Measurements from ENCODE around the gene MOV10L1.
"Not testable (repeated sequence)": the region's sequence is repeated elsewhere in the genome, so short reads cannot be mapped to it uniquely, and the experiment has no call there.

The MOV10L1 gene

DNA sequence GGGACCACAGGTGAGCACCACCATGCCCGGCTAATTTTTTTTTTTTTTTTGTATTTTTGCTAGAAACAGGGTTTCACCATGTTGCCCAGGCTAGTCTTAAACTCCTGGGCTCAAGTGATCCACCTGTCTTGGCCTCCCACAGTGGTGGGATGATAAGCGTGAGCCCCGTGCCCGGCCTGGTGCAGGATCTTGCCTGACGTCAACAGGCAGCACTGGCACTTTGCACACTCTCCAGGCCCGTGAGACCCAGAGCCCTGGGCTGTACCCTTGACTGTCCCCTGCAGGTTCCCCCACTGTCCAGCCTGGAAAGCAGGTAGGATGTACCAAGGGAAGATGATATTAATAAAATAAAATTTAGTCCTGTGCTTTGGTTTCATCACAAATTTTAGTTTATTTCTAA lies 51.7 kb downstream of the MOV10L1 start:
- DNase-seq = no peak

DNA sequence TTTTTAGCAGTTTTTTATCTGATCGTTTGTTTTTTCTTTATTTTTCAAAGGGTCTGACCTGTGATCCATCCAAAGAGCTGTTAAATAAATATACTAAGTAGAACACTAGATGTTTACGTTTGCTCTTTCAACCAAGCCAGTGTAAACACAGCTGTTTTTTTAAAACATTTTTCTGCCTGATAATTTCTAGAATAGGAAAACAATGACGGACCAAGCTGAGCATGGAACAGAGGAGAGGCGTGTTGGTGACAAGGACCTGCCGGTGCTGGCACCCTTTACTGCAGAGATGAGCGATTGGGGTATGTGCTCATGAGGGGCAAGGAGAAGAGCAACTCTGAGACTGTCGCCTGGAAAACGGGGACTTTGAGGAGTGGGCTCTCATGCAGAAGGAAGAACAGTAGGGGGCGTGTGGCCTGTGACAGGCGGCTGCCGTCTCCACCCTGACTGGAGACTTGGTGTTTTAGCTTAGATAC lies 52.1 kb downstream of the MOV10L1 start:
- DNase-seq = no peak

DNA sequence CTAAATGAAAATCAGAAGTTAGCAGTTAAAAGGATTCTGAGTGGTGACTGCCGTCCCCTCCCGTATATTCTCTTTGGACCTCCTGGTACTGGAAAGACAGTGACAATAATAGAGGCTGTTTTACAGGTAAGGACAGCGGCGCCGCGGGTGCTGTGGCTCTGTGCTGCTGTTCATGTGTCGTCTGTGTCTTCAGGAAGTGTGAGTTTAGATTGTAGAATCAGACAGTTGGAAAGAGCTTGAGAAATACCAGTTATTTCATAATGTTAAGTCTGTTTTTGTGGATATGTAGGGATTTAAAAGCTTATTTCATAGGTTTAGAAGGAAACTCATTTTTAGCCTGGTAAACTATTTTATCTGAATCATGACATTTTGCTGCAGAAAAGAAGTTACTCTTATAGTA lies 53.3 kb downstream of the MOV10L1 start:
- DNase-seq = no peak

DNA sequence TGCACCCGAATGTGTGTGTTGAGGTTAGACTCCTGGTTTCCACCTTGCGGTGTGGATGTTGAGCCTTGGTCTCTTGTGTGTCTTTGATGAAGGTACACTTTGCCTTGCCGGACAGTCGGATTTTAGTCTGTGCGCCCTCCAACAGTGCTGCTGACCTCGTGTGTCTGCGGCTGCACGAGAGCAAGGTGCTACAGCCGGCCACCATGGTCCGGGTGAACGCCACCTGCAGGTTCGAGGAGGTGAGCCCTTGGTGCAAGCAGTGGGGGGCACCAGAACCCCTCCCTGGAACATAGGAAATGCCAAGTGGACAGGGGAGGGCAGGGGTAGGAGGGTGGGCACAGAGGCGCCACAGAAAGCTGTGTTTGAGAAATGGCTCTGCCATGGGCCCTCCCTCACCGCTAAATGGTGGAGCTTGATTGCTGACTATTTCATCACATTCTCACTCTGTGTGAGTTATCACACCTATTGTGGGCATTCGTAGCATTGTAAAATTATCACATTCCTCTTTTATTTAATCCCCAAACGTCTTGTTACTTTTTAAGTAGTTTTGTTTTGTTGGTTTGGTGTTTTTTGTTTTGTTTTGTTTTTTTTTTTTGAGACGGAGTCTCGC lies 54.3 kb downstream of the MOV10L1 start:
- DNase-seq = no peak

DNA sequence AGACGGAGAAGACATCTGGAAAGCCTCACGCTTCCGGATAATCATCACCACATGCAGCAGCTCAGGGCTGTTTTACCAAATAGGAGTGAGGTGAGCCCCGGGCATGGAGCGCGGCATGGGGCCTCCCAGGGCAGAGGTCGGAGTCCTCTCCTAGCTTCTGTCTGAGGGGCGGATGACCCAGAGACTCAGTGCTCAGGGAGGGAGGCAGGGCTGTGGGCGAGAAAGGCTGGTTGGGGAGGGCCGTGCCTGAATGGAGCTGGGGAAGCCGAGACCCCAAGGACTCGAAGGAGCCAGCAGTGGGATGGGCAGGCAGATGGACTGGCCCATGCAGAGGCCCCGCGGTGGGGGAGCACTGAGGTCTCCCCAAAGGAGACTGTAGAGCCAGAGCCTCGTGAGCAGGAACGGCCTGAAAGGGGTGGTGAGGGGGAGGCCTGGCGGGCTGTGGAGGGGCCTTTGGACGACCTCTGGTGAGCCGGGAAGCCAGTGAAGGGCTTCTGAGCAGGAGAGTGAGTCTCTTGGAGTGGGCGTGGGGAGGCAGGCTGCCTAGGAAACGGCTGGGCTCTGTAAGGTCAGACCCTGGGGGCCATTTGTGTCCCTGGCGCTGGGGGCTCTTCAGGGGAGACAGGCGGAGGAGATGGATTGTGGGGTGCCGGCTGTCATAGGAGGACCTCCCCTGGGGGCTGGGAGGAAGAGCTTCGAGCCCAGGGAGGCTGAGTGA lies 56.1 kb downstream of the MOV10L1 start:
- DNase-seq = no peak

DNA sequence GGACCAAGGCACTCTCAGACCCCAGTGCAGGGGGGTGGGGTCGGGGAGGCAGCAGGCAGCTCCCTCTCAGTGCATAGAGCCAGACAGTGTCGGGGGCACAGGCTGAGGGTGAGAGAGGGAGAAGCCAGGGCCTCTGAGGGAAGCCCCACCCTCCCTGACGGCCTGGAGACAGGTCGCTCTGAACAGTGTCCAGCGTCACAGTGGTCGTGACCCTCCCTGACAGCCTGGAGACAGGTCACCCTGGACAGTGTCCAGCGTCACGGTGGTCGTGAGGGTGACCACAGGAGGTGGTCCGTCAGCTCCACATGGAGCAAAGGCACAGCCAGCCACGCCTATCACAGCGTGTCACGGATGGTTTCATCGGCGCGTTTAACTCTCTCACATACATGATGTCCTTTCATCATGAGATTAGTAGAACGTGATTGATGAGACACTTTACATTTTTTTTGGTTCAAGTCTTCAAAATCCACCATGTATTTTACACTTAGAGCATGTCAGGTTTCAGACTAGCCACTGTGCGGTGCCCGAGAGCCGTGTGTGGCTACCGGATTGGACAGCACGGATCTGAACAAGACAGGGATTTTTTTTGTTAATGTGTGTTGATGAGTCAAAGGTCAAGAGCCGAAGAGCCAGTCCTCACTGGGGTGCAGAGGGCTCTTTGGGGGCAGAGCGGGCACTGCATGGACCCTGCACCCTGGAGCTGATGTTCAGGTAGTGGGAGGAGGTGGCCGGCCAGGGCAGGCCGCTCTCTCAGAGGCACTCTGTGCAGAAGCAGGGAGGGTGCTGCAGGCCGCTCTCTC lies 56.8 kb downstream of the MOV10L1 start:
- no peak for DNase-seq

DNA sequence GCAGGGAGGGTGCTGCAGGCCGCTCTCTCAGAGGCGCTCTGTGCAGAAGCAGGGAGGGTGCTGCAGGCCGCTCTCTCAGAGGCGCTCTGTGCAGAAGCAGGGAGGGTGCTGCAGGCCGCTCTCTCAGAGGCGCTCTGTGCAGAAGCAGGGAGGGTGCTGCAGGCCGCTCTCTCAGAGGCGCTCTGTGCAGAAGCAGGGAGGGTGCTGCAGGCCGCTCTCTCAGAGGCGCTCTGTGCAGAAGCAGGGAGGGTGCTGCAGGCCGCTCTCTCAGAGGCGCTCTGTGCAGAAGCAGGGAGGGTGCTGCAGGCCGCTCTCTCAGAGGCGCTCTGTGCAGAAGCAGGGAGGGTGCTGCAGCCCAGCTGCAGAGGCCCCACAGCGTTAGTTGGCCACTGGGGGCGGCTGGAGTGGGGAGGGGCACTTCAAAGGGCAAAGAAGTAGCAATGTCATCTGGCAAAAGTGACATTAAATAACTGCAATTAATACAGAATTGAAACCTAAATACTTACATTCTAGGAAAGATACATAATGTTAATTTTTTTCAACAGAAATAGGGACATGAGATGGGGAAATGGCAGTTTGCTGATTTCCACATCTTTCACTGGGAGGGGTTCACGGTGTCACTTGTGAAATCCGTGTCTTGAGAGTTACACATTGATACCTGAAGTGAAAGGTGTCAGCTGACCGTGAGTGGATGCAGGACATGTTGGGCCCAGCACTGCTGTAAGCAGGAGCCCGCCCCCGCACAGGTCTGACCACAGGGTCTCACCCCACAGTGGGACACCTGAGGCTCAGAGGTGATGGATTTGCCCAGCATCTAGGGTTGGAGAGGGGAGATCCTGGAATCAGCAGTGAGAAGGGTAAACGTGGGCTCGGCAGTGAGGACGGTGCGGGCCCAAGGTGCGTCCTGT lies 57.7 kb downstream of the MOV10L1 start:
- not testable (repeated sequence) for DNase-seq

DNA sequence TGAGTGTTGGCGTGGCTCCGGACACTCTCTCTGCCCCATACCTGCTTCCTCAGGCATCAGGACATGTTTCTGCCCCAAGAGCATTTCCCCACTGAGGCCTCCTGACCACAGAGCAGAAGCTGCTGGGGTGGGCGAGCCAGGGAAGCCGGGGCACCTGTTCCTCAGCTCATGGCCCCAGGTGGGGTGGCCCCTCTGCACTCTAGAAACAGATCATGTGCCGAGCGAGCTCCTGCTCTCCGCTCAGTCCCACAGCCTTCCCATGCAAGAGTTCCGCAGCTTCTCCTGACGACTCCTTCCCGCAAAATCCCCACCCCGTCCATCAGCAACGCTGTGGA lies 58.3 kb downstream of the MOV10L1 start:
- DNase-seq = no peak

DNA sequence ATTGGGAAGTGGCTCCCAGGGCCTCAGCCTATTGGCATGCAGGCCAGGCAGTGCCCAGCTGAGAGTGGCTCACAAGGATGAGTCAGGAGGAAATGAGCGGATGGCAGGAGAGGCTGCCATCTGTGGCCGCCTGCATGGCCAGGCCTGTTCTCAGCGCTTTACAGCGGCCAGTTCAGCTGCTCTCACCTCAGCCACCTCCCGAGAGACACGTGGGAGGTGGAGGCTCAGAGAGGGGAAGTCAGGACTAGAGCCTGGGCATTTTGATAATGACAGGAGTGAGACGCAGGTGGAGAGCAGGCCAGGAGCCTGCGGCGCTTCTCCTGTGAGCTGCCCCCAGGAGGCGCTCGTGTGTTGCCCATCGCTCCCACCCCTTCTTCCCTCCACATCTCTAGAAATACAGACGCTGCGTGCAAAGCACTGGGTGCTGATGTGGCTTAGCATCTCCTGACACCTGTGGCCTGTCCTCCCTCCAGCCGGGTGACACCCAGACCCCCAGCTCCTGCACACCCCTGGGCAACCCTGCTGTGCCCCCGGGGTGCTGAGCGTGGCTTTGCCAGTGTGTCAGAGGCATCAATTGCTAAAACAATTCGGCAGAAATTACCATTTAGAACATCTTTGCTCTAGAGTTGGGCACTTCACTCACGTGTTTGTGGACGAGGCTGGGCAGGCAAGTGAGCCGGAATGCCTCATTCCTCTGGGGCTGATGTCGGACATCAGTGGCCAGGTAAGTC lies 59.4 kb downstream of the MOV10L1 start:
- DNase-seq = peak; percentile 77

DNA sequence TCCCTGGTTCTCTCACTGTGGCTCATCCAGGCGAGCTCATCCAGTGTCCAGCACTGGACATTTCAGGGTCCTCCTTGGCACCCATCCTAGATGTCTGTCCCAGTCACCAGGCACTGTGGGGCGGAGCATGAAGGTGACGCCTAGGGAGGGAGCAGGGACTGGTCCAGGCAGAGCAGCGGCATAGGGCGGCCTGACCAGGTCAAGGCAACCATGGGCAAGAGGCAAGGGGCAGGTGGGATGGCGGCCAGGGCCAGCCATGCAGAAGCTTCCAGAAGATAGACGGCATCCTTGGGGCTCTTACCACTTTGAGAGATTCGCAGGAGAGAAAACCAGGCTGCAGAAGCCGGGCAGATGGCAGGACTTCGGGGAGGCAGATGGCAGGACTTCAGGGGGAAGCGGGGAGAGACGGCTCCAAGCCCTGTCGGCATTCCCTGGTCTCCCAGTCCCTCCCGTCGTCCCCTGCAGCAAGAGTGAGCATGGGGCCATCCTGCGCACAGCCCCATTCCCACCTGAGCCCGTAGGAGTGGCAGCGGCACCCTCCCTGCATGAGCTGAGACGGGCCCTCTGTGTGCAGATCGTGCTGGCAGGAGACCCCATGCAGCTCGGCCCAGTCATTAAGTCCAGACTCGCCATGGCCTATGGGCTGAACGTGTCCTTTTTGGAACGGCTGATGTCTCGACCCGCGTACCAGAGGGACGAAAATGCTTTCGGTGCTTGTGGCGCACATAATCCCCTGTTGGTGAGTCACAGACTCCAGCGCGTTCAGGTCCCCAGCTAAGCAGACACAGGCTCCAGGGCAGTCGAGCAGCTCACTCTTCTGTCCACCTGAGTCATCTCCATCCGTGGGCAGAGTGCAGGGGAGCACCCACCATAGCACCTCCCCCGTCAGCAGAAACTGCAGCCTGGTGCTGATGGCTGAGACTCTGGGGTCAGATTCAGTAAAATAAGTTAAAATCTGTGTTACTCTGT lies 60.6 kb downstream of the MOV10L1 start:
- DNase-seq = no peak

DNA sequence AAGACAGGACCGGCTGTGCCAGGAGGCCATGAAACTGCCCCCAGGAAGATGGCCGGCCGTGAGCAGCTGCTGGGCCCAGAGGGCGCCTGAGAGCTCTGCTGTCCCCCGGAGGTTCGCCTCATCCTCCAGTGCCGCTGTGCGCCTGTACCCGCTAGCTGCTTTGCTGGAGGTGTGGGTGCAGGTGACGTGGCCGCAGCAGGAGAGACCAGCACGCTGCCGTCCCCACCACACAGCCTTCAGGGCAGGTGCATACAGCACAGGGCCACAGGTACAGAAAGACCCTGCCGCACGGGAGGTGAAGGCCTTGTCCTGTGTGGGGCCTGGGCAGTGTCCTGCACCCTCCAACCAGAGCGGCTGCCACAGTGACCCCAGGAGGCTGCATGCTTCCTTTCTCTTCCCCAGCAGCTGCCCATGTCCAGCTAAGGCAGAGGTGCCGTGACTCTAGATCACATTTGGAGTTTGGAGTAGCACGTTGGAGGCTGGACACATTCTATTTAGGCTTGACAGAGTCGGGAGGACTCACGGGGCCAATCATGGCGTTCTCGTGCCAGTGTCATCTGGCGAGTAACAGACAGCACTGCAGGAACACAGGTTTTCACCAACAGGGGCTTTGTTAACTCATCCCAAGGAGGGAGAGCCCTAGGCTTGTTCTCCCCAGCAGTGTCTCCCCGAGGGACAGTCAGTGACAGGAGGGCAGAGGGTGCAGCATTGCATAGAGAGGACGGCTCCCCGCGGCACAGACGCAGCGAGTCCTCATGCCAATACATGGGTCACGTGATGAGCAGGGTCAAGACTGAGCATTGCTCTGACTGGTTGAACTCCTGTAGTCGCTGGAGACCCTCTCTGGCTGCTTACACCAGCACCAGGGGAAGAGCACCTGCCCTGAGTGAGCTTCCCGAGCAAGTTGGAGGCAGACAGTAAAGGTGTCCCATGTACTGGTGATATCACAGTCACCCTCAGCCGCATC lies 62.0 kb downstream of the MOV10L1 start:
- no peak for DNase-seq

DNA sequence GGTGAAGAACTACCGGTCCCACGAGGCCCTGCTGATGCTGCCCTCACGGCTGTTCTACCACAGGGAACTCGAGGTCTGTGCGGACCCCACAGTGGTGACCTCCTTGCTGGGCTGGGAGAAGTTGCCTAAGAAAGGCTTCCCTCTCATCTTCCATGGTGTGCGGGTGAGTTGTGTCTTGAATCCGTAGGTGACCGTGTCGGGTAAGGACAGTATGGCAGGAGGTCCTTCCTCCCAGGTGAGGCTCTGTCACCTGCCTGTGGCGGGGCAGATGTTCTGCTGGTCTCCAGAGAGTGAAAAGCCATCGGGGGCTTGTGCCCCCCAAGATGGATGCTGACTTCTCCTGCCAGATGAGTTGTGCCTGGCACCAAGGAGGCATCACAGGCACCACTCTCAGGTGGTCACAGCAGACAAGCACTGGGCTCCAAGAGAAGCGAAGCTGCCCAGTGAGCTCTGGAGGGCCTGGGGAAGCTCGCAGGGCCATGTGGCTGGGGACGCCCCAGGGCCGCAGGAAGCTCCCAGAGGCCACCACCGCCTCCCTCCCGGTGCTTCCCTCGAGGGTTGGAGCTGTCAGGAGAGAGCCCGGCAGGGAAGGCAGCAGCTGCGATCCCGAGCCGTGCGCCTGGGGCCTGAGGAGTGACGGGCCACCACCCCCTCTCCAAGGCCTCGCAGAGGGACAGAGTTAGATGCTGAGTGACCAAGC lies 63.4 kb downstream of the MOV10L1 start:
- no peak for DNase-seq

DNA sequence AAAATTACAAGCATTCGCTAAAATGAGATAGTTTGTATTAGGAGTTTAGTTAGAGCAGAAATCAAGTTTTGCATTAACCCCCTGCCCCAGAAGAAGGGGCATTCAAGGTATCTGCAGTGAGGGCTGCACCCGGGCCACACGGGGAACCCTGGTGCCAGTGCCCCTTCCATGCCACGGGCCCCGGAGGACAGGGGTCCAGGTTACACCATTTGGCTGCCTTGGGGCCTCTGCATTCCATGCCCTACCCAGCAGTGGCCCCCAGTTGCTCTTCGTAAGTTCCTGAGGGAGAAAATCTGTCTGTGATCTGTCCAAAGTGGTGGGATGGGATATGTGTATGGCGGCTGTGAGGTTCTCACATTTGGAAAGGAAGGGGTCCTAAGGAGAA lies 63.9 kb downstream of the MOV10L1 start:
- no peak for DNase-seq

DNA sequence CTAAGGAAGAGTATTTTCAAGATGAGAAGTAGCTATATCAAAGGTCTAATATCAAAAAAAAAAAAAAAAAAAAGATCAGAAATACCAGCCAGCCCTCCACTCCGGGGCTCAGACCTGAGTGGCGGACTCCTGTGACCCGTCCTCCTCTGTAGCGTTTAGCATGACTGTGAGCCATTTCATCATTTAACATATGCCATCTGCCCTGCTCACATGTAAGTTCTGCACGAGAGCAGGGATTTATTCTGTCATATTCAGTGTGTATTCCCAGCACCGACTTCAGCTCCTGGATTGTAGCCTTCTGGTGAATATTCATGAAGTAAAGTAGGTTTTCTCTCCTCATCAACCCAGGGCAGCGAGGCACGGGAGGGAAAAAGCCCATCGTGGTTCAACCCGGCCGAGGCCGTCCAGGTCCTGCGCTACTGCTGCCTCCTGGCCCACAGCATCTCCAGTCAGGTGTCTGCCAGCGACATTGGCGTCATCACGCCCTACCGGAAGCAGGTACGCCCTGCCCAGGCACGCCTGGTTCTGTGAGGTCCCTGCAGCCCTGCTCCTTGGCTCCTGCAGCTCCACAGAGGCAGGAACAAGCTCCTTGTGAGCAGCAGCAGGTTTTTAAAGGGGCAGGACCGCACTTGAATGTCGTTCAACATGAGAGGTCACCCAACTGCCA lies 68.0 kb downstream of the MOV10L1 start:
- DNase-seq = no peak

DNA sequence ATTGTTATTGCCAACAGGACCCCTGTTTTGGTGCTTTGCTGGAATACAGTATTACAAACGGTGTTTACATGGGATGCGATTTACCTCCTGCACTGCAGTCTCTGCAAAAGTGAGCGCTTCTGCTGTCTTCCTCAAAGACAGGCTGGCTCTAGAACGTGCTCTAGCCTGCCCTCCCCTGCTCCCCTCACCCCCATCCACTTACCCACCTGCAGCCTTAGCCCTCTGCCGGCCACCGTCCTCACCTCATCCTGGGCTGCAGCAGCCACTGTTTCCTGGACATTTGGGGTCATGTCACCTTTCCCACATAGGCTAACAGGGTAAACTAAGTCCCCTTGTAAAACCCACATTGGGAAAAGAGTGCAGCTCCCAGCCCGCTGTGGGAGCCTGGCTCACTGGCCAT lies 71.1 kb downstream of the MOV10L1 start:
- DNase-seq = no peak

DNA sequence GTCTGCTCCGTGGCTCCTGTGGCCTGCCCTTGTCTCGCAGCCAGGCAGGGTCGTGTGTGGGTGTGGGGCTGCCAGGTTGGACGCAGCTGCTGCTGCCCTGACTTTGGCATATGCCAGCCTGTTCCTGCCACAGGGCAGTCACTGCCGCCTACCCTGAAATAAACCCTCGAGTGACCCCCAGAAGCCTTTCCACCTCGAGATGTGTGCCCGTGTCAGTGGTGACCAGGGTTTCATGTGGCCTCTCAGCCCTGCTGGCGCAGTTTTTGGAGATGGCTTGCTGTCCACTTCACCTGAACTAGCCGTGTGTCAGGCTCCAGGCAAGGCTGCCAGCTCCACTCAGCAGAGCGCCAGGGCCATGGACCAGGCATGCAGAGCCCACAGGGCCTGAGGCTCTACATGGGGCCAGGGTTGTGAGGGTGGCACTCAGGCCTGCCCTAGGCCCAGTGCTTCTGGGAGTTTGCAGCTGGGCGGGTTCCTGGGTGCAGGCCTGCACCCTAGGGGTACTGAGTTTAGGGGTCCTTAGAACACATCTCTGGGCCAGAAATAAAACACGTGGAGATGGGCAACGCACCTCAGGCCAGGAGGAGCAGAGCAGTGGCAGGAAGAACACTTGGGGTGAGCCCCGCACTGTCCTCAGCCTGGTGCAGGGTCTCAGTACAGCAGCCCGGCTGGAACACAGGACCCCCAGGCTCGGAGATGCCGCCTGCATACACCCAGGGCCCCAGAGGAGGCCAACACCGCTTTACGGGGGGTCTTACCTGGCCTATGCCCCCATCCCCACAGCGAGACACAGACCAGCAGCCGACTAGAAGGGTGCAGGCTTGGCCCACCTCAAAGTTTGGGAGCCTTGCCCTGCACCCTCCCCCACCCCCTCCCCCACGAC lies 71.9 kb downstream of the MOV10L1 start:
- DNase-seq = no peak

DNA sequence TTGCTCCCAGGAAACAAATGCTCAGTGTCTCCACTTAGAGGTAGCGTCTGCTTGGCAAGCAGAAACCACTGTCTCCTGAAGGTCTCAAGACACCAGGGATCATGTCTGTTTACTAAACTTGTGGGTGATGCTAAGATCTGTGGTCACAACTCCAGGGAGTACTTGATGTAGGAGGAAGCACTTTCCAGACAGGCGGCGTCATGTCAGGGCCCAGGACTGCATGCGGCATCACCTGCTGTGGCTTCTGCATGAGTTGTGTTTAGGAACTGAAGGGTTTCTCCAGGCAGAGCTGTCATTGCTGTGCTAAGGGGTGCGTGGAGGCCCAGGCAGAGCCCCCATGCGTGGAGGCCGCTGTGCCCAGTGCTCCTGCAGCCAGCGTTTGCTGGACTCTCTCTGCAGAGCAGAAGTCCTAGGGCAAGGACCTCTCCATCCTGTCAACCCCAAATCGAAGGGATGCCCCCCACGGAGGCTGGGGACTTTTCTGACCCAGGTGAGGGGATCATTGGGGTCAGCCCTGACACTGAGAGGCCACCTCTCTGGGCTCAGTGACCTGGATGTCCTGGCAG lies 72.7 kb downstream of the MOV10L1 start:
- DNase-seq = no peak

All from CD4-positive, alpha-beta T cell treated with Interferon gamma for 1 hour (primary cell).